GM19240 (cell line): Measurements from ENCODE around the gene NLRP9.

Experiments
- DNase-seq: peaks from one replicate; pipeline ENCODE4 v3.0.0; 2011; ENCODE audit warnings: low spot score; ENCODE audit not compliant: insufficient read length

The NLRP9 gene

GRCh38 chr19:55674841-55675660, 63.2 kb downstream of the NLRP9 start, which contains the start of gene EPN1:
EPN1 (plus strand) TSS chr19:55675226; CDS start chr19:55678628, 3,402 bp downstream.
- peak; percentile 99 for DNase-seq

DNA sequence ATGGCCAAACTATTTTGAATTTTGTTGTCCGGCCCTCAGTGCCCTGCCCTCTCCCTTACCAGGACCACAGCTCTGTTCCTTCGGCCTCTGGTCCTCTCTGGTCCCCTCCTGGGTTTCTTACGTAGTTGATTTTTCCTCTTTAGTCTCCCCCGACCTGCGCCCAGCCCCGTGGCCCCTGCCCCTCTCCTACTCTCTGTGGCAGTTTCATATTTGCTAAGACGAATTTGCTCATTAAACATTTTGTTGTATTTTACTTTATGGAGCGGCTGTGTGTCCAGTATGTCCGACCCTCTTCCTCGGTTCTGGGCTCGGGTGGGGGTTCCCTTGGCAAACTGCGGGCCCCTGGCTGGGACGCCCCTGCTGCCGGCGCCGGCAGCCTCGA, 63.8 kb downstream of the NLRP9 start:
- no peak for DNase-seq

GRCh38 chr19:55673889-55674288, 64.3 kb downstream of the NLRP9 start:
- DNase-seq: no peak

DNA sequence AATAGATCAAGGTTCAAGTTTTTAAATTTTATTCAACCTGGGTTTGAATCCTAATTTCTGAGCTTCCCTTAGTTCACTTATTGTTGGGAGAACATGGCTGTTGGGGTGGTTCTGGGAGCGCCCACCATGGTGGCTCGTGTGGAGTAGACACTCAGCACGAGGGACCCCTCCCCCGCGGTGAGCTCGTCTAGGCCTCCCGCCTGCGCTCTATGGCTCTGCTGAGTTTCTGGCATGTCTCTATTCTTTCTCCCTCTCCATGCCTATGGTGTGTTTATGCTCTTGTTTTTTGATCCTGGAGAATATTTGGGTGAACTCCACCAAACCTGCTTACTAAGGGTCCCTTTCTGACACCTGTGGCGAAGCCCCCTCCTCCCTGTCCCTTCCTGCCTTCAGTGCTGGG, 64.7 kb downstream of the NLRP9 start:
- DNase-seq: no peak

- no peak for DNase-seq
Measured at GRCh38 chr19:55672418-55672817, 65.8 kb downstream of the NLRP9 start.

DNA sequence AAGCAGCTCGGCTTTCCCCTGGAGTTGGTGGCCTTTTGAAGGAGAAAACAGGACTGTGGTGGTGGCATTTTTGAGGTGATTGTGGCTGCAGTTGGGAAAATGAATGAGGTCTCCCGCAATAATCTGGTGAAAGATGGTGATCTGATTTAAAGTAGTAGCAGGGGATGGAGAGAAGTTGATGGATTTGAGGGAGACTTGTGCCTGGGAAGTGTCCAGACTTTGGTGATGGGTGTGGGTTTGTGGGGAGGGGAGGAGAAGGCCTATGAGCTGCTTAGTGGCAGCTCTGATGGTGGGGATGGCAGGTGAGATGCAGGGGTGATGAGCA, 67.2 kb downstream of the NLRP9 start:
- DNase-seq: no peak

GRCh38 chr19:55670280-55671053, 67.7 kb downstream of the NLRP9 start:
- DNase-seq: no peak

DNA sequence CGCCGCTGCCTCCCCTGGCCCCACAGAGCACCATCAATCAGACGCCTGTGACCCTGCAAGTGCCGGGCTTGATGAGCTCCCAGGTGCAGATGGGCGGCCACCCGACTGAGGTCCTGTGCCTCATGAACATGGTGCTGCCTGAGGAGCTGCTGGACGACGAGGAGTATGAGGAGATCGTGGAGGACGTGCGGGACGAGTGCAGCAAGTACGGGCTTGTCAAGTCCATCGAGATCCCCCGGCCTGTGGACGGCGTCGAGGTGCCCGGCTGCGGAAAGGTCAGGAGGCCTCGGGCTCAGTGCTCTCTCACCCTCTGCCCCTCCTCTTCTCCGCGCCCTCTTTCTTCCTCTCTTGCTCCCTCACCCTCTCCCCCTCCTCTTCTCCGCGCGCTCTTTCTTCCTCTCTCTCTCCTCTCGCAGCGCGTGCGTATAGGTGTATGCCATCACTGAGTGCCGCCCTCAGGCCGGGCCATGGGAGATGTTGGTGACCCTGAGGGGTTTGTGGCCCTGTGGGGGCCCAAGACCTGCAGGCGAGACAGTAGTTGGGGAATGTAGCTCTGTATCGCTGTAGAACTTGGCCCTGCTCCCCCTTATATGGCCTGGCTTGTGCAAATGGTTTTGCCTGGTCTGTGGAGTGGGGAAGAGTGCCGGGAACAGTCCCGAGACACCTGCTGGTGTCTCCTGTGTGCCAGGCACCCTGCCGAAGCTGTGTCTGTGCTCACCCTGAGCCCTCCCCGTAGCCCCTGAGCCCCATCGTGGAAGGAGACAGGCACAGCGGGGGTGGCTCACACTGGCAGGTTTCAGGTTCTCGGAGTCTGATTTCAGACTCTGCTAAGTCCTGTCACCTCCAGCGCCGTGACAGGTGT, 68.6 kb downstream of the NLRP9 start:
- DNase-seq: no peak

GRCh38 chr19:55668603-55669348, 69.4 kb downstream of the NLRP9 start:
- DNase-seq: no peak

DNA sequence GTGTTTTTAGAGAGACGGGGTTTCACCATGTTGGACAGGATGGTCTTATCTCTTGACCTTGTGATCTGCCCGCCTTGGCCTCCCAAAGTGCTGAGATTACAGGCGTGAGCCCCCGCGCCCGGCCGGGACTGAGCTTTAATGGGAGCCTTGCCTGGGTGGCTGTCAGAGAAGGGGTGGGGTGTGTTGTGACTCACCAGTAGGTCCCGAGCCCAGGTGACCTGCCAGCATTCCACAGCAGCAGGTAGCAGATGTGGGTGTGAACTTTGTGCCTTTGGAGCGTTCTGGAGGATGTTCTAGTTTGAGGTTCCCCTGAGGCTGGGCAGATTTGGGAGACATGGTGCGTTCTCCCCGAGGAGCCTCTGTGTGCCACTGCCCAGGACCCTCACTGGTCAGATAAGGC, 70.2 kb downstream of the NLRP9 start:
- no peak for DNase-seq

GRCh38 chr19:55667511-55667910, 70.7 kb downstream of the NLRP9 start:
- no peak for DNase-seq

DNA sequence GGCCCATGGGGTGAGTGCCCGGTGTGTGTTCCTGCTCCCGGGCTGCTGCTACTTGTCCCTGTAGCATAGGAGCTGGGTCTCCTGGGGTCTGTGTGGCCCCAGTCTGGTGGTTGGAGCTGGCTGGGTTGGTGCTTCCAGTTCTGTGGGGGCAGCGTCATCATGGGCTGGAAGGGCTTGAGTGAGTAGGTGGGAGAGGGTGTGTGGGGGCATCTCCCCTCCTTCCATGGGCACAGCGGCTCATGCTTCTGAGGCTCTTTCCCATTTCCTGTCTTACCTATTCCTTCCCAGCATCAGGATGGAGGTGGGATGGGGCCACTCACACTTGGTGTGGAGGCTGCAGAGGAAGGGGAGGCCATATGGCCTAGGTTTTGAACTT, 71.2 kb downstream of the NLRP9 start:
- no peak for DNase-seq

GRCh38 chr19:55666343-55667005, 71.7 kb downstream of the NLRP9 start:
- DNase-seq: no peak

DNA sequence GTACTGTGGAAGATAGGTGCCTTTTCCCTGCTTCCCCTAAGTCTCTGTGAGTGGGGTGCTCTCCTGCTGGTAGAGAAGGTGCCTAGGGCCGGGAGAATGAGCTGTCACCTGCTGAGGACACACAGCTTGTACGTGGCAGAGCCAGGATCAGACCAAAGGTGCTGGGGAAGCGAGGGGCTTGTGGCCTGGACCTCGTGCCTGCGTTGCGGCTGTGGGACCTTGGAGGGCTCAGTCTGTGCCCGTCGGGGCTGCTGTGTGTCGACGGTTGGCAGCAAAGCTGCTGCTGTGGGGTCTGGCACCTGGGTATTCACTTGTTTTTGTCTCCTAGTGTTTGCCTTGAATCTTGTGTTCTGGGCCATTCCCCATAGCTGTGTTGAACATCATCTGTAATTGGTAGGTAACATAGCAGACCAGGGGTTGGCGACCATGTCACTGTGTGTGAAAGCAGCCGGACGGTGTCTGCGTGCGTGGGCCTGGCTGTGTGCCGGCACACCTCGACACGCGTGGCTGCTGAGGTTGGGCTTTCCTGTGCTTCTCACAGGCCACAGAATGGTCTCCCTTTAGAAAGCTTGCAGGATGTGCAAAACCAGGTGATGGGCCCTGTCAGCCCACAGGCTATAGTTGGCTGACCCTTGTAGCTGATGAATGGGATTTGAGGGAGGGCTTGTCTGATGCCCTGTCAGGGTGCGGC, 74.2 kb downstream of the NLRP9 start:
- no peak for DNase-seq

DNA sequence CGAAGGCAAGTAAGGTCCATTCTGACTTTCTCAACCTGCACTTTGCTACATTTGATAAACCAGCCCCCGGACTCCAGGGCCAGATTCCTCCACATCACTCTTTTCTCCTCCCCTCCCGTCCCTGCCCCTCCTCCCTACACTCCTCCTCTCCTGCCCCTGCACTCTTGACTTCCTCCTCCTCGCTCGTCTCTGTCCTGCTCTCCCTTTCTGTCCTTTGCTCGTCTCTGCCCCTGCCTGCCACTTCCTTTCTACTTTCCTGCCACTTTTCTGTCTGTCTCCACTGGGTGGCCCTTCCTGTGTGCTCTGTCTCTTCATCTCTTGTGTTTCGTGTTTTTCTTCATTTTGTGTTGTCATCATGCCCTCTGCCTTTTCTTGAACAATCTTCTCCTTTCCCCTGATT, 76.4 kb downstream of the NLRP9 start:
- no peak for DNase-seq

- DNase-seq: no peak
Measured at GRCh38 chr19:55660991-55661390, 77.2 kb downstream of the NLRP9 start.

- no peak for DNase-seq
Measured at GRCh38 chr19:55660404-55660803, 77.8 kb downstream of the NLRP9 start.

GRCh38 chr19:55659822-55660221, 78.4 kb downstream of the NLRP9 start:
- DNase-seq: no peak

GRCh38 chr19:55658846-55659459, 79.2 kb downstream of the NLRP9 start:
- DNase-seq: no peak
